GM23338 (cell line): Measurements from ENCODE around the gene NTNG1. TPM values are rescaled to one million over a fixed set of nuclear protein-coding genes. Genes with fewer than 3 reads are reported as not detected.

Source experiments
- ATAC-seq: fragments of 200-7000 bp; cut with Tn5 transposase; 3 replicates; pipeline ENCODE4 v1.9.1; 2020
- DNase-seq: peaks from one replicate; pipeline ENCODE4 v3.0.0-alpha.2; 2015; ENCODE audit warnings: low spot score
- H2AFZ ChIP-seq: fragments of 200-600 bp; sonication (generic); 2 replicates; pipeline ENCODE4 v1.8.0; 2016; ENCODE audit warnings: antibody characterized with exemption, mild to moderate bottlenecking, moderate library complexity
- H3F3A ChIP-seq: fragments of 200-600 bp; sonication (generic); replicated peaks from 2 replicates; pipeline ENCODE4 v1.8.0; 2017; ENCODE audit warnings: antibody characterized with exemption, mixed run types, low read depth
- H3K27ac ChIP-seq: fragments of 200-600 bp; sonication (generic); 2 replicates; pipeline ENCODE4 v1.6.1; 2016; ENCODE audit warnings: low read depth
- H3K27me3 ChIP-seq: fragments of 200-600 bp; sonication (generic); 2 replicates; pipeline ENCODE4 v1.8.0; 2016; ENCODE audit warnings: mild to moderate bottlenecking, mixed run types, moderate library complexity; ENCODE audit not compliant: insufficient read depth
- H3K36me3 ChIP-seq: fragments of 200-600 bp; sonication (generic); 2 replicates; pipeline ENCODE4 v1.8.0; 2016; ENCODE audit warnings: mild to moderate bottlenecking; ENCODE audit not compliant: insufficient read depth
- H3K4me1 ChIP-seq: fragments of 200-600 bp; sonication (generic); 2 replicates; pipeline ENCODE4 v1.8.0; 2016; ENCODE audit warnings: mild to moderate bottlenecking, moderate library complexity; ENCODE audit not compliant: insufficient read depth
- H3K4me2 ChIP-seq: fragments of 200-600 bp; sonication (generic); 2 replicates; pipeline ENCODE4 v1.7.1; 2017; ENCODE audit warnings: mixed run types
- H3K4me3 ChIP-seq: fragments of 200-600 bp; sonication (generic); 2 replicates; pipeline ENCODE4 v1.6.1; 2016; ENCODE audit warnings: mixed run types
- H3K79me2 ChIP-seq: fragments of 200-600 bp; sonication (generic); replicated peaks from 2 replicates; pipeline ENCODE4 v1.8.0; 2017; ENCODE audit warnings: mild to moderate bottlenecking; ENCODE audit not compliant: insufficient read depth
- H3K9me2 ChIP-seq: fragments of 200-600 bp; sonication (generic); 2 replicates; pipeline ENCODE4 v1.8.0; 2017; ENCODE audit not compliant: insufficient read depth
- H4K20me1 ChIP-seq: fragments of 200-600 bp; sonication (generic); replicated peaks from 2 replicates; pipeline ENCODE4 v1.8.0; 2017; ENCODE audit warnings: mild to moderate bottlenecking; ENCODE audit not compliant: insufficient read depth
- H3K27ac Mint-ChIP-seq: 2 replicates; pipeline ENCODE4 v1.8.0; 2020; ENCODE audit warnings: inconsistent platforms, mild to moderate bottlenecking, moderate library complexity, mixed read lengths
- H3K27me3 Mint-ChIP-seq: 3 replicates; pipeline ENCODE4 v1.8.0; 2022; ENCODE audit warnings: low read depth, mild to moderate bottlenecking, moderate library complexity, mixed read lengths, inconsistent platforms; ENCODE audit not compliant: insufficient read depth, poor library complexity
- H3K36me3 Mint-ChIP-seq: 3 replicates; pipeline ENCODE4 v1.8.0; 2021; ENCODE audit warnings: low read depth, mild to moderate bottlenecking, inconsistent platforms, moderate library complexity, mixed read lengths
- H3K4me1 Mint-ChIP-seq: 3 replicates; pipeline ENCODE4 v1.8.0; 2020; ENCODE audit warnings: mild to moderate bottlenecking, inconsistent platforms, mixed read lengths
- H3K4me3 Mint-ChIP-seq: 3 replicates; pipeline ENCODE4 v1.8.0; 2021; ENCODE audit warnings: moderate library complexity, mild to moderate bottlenecking, inconsistent platforms, mixed read lengths
- H3K9me3 Mint-ChIP-seq: 3 replicates; pipeline ENCODE4 v1.8.0; 2020; ENCODE audit warnings: moderate library complexity, mild to moderate bottlenecking, inconsistent platforms, mixed read lengths
- CREB1 ChIP-seq: fragments of 250-450 bp; sonication (Bioruptor Pico); IDR thresholded peaks from 2 replicates; pipeline ENCODE4 v1.5.0; 2020; ENCODE audit warnings: low read depth, mild to moderate bottlenecking, moderate library complexity
- CTCF ChIP-seq, 2 experiments: fragments of 200-600 bp in 1 of 2; sonication (generic) in 1 of 2; conservative IDR thresholded peaks; 2 replicates each; pipeline versions ENCODE4 v1.5.1 to v1.6.1; 2016 to 2017; ENCODE audit warnings: antibody characterized with exemption in 2 of 2, low read depth in 2 of 2, mild to moderate bottlenecking in 2 of 2, moderate library complexity in 1 of 2
- ETS1 ChIP-seq: IDR thresholded peaks from 2 replicates; pipeline ENCODE4 v1.6.1; 2016; ENCODE audit warnings: antibody characterized with exemption
- EZH2 ChIP-seq: fragments of 200-600 bp; sonication (generic); IDR thresholded peaks from one replicate; pipeline ENCODE4 v1.8.0; 2017; ENCODE audit warnings: antibody characterized with exemption, mild to moderate bottlenecking, low read depth; ENCODE audit not compliant: unreplicated experiment
- EZH2phosphoT487 ChIP-seq: fragments of 200-600 bp; sonication (generic); IDR thresholded peaks from one replicate; pipeline ENCODE4 v1.8.1; 2018; ENCODE audit warnings: antibody characterized with exemption; ENCODE audit not compliant: unreplicated experiment
- JUNB ChIP-seq: IDR thresholded peaks from one replicate; pipeline ENCODE4 v1.6.1; 2016; ENCODE audit warnings: antibody characterized with exemption; ENCODE audit not compliant: unreplicated experiment
- NANOG ChIP-seq: IDR thresholded peaks from 2 replicates; pipeline ENCODE4 v1.6.1; 2016; ENCODE audit warnings: antibody characterized with exemption, borderline replicate concordance
- POLR2AphosphoS5 ChIP-seq: IDR thresholded peaks from 2 replicates; pipeline ENCODE4 v1.6.1; 2016; ENCODE audit warnings: antibody characterized with exemption, low read depth
- REST ChIP-seq: IDR thresholded peaks from one replicate; pipeline ENCODE4 v1.6.1; 2018; ENCODE audit warnings: antibody characterized with exemption; ENCODE audit not compliant: unreplicated experiment
- STAT1 ChIP-seq: IDR thresholded peaks from one replicate; pipeline ENCODE4 v1.6.1; 2016; ENCODE audit warnings: antibody characterized with exemption; ENCODE audit not compliant: unreplicated experiment
- ZNF114 ChIP-seq: fragments of 250-450 bp; sonication (Bioruptor Pico); IDR thresholded peaks from 2 replicates; pipeline ENCODE4 v1.5.0; 2020; ENCODE audit warnings: mild to moderate bottlenecking, moderate library complexity
- ZNF331 ChIP-seq: fragments of 250-450 bp; sonication (Bioruptor Pico); IDR thresholded peaks from 2 replicates; pipeline ENCODE4 v1.5.0; 2020; ENCODE audit warnings: low read depth, mild to moderate bottlenecking, moderate library complexity
- polyA plus RNA-seq: library from polyadenylated mRNA; unstranded; fragments of >200 nt; fragmentation: Nextera tagmentation; extraction: Ambion mirVana; gene quantifications from 2 replicates; pipeline ENCODE4 v1.2.1, GENCODE V29; 2016
- total RNA-seq: library from RNA; depleted of rRNA; stranded (reverse); fragments of >200 nt; shearing (Covaris generic); gene quantifications from 2 replicates; pipeline ENCODE4 v1.2.3, GENCODE V29; 2014

The NTNG1 gene
- total and polyA plus RNA-seq, 2 experiments from 2014 or later, result 7.2 to 10.3 TPM

- no peak for TF ChIP-seq CTCF (conservative IDR thresholded peaks at IDR 0.05; ENCODE audit: low read depth in 2 of 2)
- TF ChIP-seq REST, result no peak
- no peak for TF ChIP-seq ZNF331 (CRISPR knock-in tag)
- TF ChIP-seq EZH2phosphoT487, result no peak
- no peak for TF ChIP-seq JUNB
- TF ChIP-seq STAT1, result no peak
These were observed 156.8 kb downstream of the NTNG1 start (continued) for GRCh38 chr1:107297681-107298080.

GRCh38 chr1:107298526-107298925 lies 157.7 kb downstream of the NTNG1 start:
- no peaks in the 10 kb centered on the region for H3F3A ChIP-seq
- H2AFZ ChIP-seq, result no peak overlapping the region
- Mint-ChIP-seq H3K4me3 (no peak overlapping the region), H3K27ac (no peak overlapping the region), H3K36me3 (no peaks in the 10 kb centered on the region), H3K9me3 (no peaks in the 10 kb centered on the region), H3K4me1 (no peaks in the 10 kb centered on the region), H3K27me3 (no peaks in the 10 kb centered on the region)
- DNase-seq, result no peak
- no peak for TF ChIP-seq EZH2phosphoT487
- no peak for TF ChIP-seq POLR2AphosphoS5
- TF ChIP-seq ETS1, result no peak
- TF ChIP-seq EZH2, result no peak
- TF ChIP-seq REST, result no peak
- no peak for TF ChIP-seq CTCF (conservative IDR thresholded peaks at IDR 0.05; ENCODE audit: low read depth in 2 of 2)
- no peak for TF ChIP-seq JUNB
- TF ChIP-seq NANOG, result no peak
- no peak for TF ChIP-seq CREB1 (CRISPR knock-in tag)
- no peak for TF ChIP-seq STAT1
- TF ChIP-seq ZNF331 (CRISPR knock-in tag), result no peak
- TF ChIP-seq ZNF114 (CRISPR knock-in tag), result no peak
- no peaks in the 10 kb centered on the region for H3K79me2 ChIP-seq
- H3K27ac ChIP-seq, result no peak overlapping the region
- no peak overlapping the region for H3K4me3 ChIP-seq
- H3K27me3 ChIP-seq, result no peaks in the 10 kb centered on the region
- ATAC-seq, result no peak
- H3K4me2 ChIP-seq, result no peak overlapping the region
- no peaks in the 10 kb centered on the region for H3K9me2 ChIP-seq
- H4K20me1 ChIP-seq, result no peaks in the 10 kb centered on the region
- H3K4me1 ChIP-seq, result no peaks in the 10 kb centered on the region
- no peaks in the 10 kb centered on the region for H3K36me3 ChIP-seq
